GM19455 (cell line): ENCODE results near the gene IL6ST.

Source experiments
- ATAC-seq: cut with Tn5 transposase; IDR thresholded peaks from one replicate; pipeline ENCODE4 v1.9.1; 2021; ENCODE audit not compliant: unreplicated experiment

IL6ST gene

GRCh38 chr5:55897905-55898304 is 96.9 kb downstream of the IL6ST start:
- ATAC-seq = no peak

- no peak for ATAC-seq
These were observed 97.4 kb downstream of the IL6ST start for GRCh38 chr5:55897206-55897894.

GRCh38 chr5:55896663-55897062 is 98.1 kb downstream of the IL6ST start:
- no peak for ATAC-seq

GRCh38 chr5:55896238-55896637 is 98.5 kb downstream of the IL6ST start:
- no peak for ATAC-seq

GRCh38 chr5:55895346-55895745 is 99.4 kb downstream of the IL6ST start:
- ATAC-seq = no peak

GRCh38 chr5:55894135-55894534 is 100.6 kb downstream of the IL6ST start:
- no peak for ATAC-seq

GRCh38 chr5:55892479-55892878 is 102.3 kb downstream of the IL6ST start:
- no peak for ATAC-seq

GRCh38 chr5:55888205-55888604 is 106.6 kb downstream of the IL6ST start:
- ATAC-seq = no peak

- ATAC-seq = no peak
These were observed 109.4 kb downstream of the IL6ST start for GRCh38 chr5:55885359-55885758.
